H1 (cell line): ENCODE data around the gene PPP1R14B. TPM values are rescaled to one million over a fixed set of nuclear protein-coding genes. Genes with fewer than 3 reads are reported as not detected.

Source experiments
- CTCF ChIA-PET: fragments of 300-600 bp; sonication (Branson Sonifier 250); formaldehyde crosslinking; loops from one replicate; lab custom pipeline; 2021; ENCODE audit not compliant: partially characterized antibody; lab: Charles Lee
- POLR2A ChIA-PET: fragments of 300-600 bp; sonication (Branson Sonifier 250); formaldehyde crosslinking; loops from one replicate; lab custom pipeline; 2021; ENCODE audit warnings: inconsistent platforms; ENCODE audit not compliant: partially characterized antibody; lab: Charles Lee
- DNase-seq, 2 experiments: peaks; one replicate each; pipeline versions ENCODE4 v3.0.0 to v3.0.0-alpha.2; 2010 to 2022; ENCODE audit warnings: low spot score in 2 of 2, low read depth in 1 of 2, mixed read lengths in 1 of 2
- FAIRE-seq: peaks from 2 replicates; lab custom pipeline; 2011; peaks lifted over from hg19 to GRCh38; lab: Jason Lieb, UNC
- H2AFZ ChIP-seq: 2 replicates; pipeline ENCODE4 v1.8.1; 2012; ENCODE audit warnings: low read length, inconsistent platforms
- H2AK5ac ChIP-seq: 2 replicates; pipeline ENCODE4 v1.6.1; 2013; ENCODE audit warnings: low read depth, low read length
- H2BK120ac ChIP-seq: replicated peaks from 2 replicates; pipeline ENCODE3; 2013; ENCODE audit warnings: low read depth, low read length, inconsistent platforms
- H2BK12ac ChIP-seq: 2 replicates; pipeline ENCODE4 v1.6.1; 2013; ENCODE audit warnings: low read depth, low read length
- H2BK15ac ChIP-seq: 2 replicates; pipeline ENCODE4 v1.6.1; 2013; ENCODE audit warnings: low read length
- H2BK20ac ChIP-seq: 2 replicates; pipeline ENCODE4 v1.6.1; 2013; ENCODE audit warnings: low read length
- H2BK5ac ChIP-seq: 2 replicates; pipeline ENCODE4 v1.6.1; 2013; ENCODE audit warnings: low read depth, low read length
- H3K14ac ChIP-seq: 2 replicates; pipeline ENCODE4 v1.6.1; 2013; ENCODE audit warnings: inconsistent platforms; ENCODE audit not compliant: insufficient read length
- H3K18ac ChIP-seq: 2 replicates; pipeline ENCODE4 v1.6.1; 2013; ENCODE audit warnings: low read length; ENCODE audit errors: extremely low read depth
- H3K23ac ChIP-seq: 2 replicates; pipeline ENCODE4 v1.6.1; 2013; ENCODE audit warnings: inconsistent platforms; ENCODE audit not compliant: insufficient read length
- H3K23me2 ChIP-seq: 2 replicates; pipeline ENCODE4 v1.6.1; 2013; ENCODE audit warnings: low read depth, low read length
- H3K27ac ChIP-seq: 2 replicates; pipeline ENCODE4 v1.6.1; 2011; ENCODE audit warnings: low read depth, low read length, inconsistent platforms
- H3K27me3 ChIP-seq, 4 experiments: replicated peaks in 1 of 4; 1 replicate in 1 of 4; 2 replicates in 3 of 4; pipeline versions ENCODE4 v1.6.1 to v1.8.1; 2011 to 2013; ENCODE audit warnings: low read length in 3 of 4, mild to moderate bottlenecking in 3 of 4, inconsistent platforms in 2 of 4, mixed read lengths in 2 of 4, moderate library complexity in 1 of 4; ENCODE audit not compliant: control insufficient read depth in 3 of 4, insufficient read depth in 3 of 4; ENCODE audit errors: extremely low read depth in 1 of 4
- H3K36me3 ChIP-seq, 4 experiments: 2 replicates each; pipeline versions ENCODE4 v1.6.1 to v1.8.1; 2011 to 2013; ENCODE audit warnings: mild to moderate bottlenecking in 4 of 4, low read length in 3 of 4, moderate library complexity in 2 of 4, control low read depth in 1 of 4, inconsistent platforms in 1 of 4; ENCODE audit not compliant: insufficient read depth in 4 of 4, control insufficient read depth in 2 of 4
- H3K4ac ChIP-seq: replicated peaks from 2 replicates; pipeline ENCODE3; 2013; ENCODE audit warnings: low read length, low read depth, mixed read lengths, inconsistent platforms; ENCODE audit not compliant: insufficient read length
- H3K4me1 ChIP-seq, 4 experiments: replicated peaks in 1 of 4; 1 replicate in 1 of 4; 2 replicates in 3 of 4; pipeline versions ENCODE4 v1.6.1 to v1.8.1; 2011 to 2013; ENCODE audit warnings: low read length in 3 of 4, inconsistent platforms in 2 of 4, mixed read lengths in 1 of 4; ENCODE audit not compliant: insufficient read depth in 4 of 4, control insufficient read depth in 3 of 4
- H3K4me2 ChIP-seq, 2 experiments: 2 replicates each; pipeline versions ENCODE4 v1.6.1 to v1.8.1; 2011 to 2013; ENCODE audit warnings: low read depth in 2 of 2, low read length in 2 of 2, control low read depth in 1 of 2, inconsistent platforms in 1 of 2, mild to moderate bottlenecking in 1 of 2; ENCODE audit not compliant: insufficient read depth in 1 of 2
- H3K4me3 ChIP-seq, 4 experiments: fragments of 200-600, 300-600 bp in 1 of 4; sonication (generic), shearing (Covaris generic), sonication (Bioruptor Twin) in 1 of 4; 2 replicates each; pipeline versions ENCODE4 v1.5.1 to v1.8.1; 2011 to 2016; ENCODE audit warnings: low read length in 4 of 4, low read depth in 3 of 4, control low read depth in 2 of 4, inconsistent platforms in 2 of 4, mild to moderate bottlenecking in 2 of 4, mixed read lengths in 1 of 4, moderate library complexity in 1 of 4; ENCODE audit not compliant: insufficient read depth in 2 of 4; ENCODE audit errors: extremely low read depth in 1 of 4
- H3K56ac ChIP-seq: replicated peaks from 2 replicates; pipeline ENCODE3; 2013; ENCODE audit warnings: low read depth, mild to moderate bottlenecking, mixed read lengths, low read length, inconsistent platforms; ENCODE audit not compliant: insufficient read length
- H3K79me1 ChIP-seq: 2 replicates; pipeline ENCODE4 v1.6.1; 2013; ENCODE audit warnings: low read depth, low read length, control low read depth
- H3K79me2 ChIP-seq, 2 experiments: 2 replicates each; pipeline versions ENCODE4 v1.6.1 to v1.8.1; 2012 to 2013; ENCODE audit warnings: low read length in 2 of 2, mild to moderate bottlenecking in 2 of 2, inconsistent platforms in 1 of 2; ENCODE audit not compliant: insufficient read depth in 2 of 2, control insufficient read depth in 1 of 2
- H3K9ac ChIP-seq, 4 experiments: replicated peaks in 1 of 4; 1 replicate in 1 of 4; 2 replicates in 3 of 4; pipeline versions ENCODE4 v1.6.1 to v1.8.1; 2011 to 2013; ENCODE audit warnings: low read depth in 3 of 4, low read length in 3 of 4, control low read depth in 2 of 4, mild to moderate bottlenecking in 2 of 4, moderate library complexity in 2 of 4, inconsistent platforms in 1 of 4; ENCODE audit errors: extremely low read depth in 1 of 4
- H3K9me3 ChIP-seq, 2 experiments: 2 replicates each; pipeline versions ENCODE4 v1.6.1 to v1.8.1; 2012 to 2013; ENCODE audit warnings: mild to moderate bottlenecking in 2 of 2, moderate library complexity in 2 of 2, control low read depth in 1 of 2, inconsistent platforms in 1 of 2, low read depth in 1 of 2, low read length in 1 of 2, mixed read lengths in 1 of 2; ENCODE audit not compliant: insufficient read depth in 2 of 2
- H4K20me1 ChIP-seq, 2 experiments: replicated peaks in 1 of 2; 2 replicates each; pipeline versions ENCODE3 to v1.8.1; 2011 to 2013; ENCODE audit warnings: inconsistent platforms in 2 of 2, low read length in 2 of 2, mild to moderate bottlenecking in 1 of 2; ENCODE audit not compliant: insufficient read depth in 2 of 2, control insufficient read depth in 1 of 2
- H4K5ac ChIP-seq: 2 replicates; pipeline ENCODE4 v1.6.1; 2013; ENCODE audit warnings: low read length, low read depth, mixed read lengths, inconsistent platforms; ENCODE audit not compliant: insufficient read length
- H4K8ac ChIP-seq: 2 replicates; pipeline ENCODE4 v1.8.0; 2013; ENCODE audit warnings: mild to moderate bottlenecking, moderate library complexity, low read length, inconsistent platforms; ENCODE audit not compliant: insufficient read depth; ENCODE audit errors: extremely low read depth
- H4K91ac ChIP-seq: replicated peaks from 2 replicates; pipeline ENCODE3; 2013; ENCODE audit warnings: low read length, mixed read lengths, inconsistent platforms; ENCODE audit not compliant: insufficient read length
- ASH2L ChIP-seq: fragments of 200-600, 300-600 bp; sonication (generic); IDR thresholded peaks from one replicate; pipeline ENCODE4 v1.7.1; 2017; ENCODE audit warnings: low read length
- CBX5 ChIP-seq: fragments of 300-800, 300-1000 bp; sonication (generic); IDR thresholded peaks from 2 replicates; pipeline ENCODE4 v1.7.1; 2016; ENCODE audit warnings: antibody characterized with exemption, low read length, low read depth
- CREB1 ChIP-seq: IDR thresholded peaks from 2 replicates; pipeline ENCODE4 v1.6.1; 2012; ENCODE audit warnings: inconsistent platforms
- EGR1 ChIP-seq: IDR thresholded peaks from 2 replicates; pipeline ENCODE4 v1.6.1; 2011; ENCODE audit warnings: low read depth, low read length, borderline replicate concordance
- FOSL1 ChIP-seq: IDR thresholded peaks from 2 replicates; pipeline ENCODE4 v1.6.1; 2011; ENCODE audit warnings: mild to moderate bottlenecking, low read depth, low read length, moderate library complexity; ENCODE audit not compliant: insufficient read depth
- GTF2F1 ChIP-seq: IDR thresholded peaks from 2 replicates; pipeline ENCODE4 v1.6.1; 2012; ENCODE audit warnings: low read depth, low read length, improper control_type of control experiment, borderline replicate concordance
- HDAC2 ChIP-seq, 2 experiments: fragments of 300-600 bp in 1 of 2; sonication (generic) in 1 of 2; IDR thresholded peaks; 2 replicates each; pipeline ENCODE4 v1.6.1; 2011 to 2012; ENCODE audit warnings: low read depth in 2 of 2, low read length in 2 of 2, mild to moderate bottlenecking in 2 of 2, moderate library complexity in 2 of 2, borderline replicate concordance in 1 of 2, inconsistent platforms in 1 of 2
- MAFK ChIP-seq: IDR thresholded peaks from 2 replicates; pipeline ENCODE4 v1.6.1; 2012; ENCODE audit warnings: low read depth, mild to moderate bottlenecking, improper control_type of control experiment, low read length
- RFX5 ChIP-seq: IDR thresholded peaks from 2 replicates; pipeline ENCODE4 v1.6.1; 2011; ENCODE audit warnings: low read depth, low read length, improper control_type of control experiment, borderline replicate concordance
- SAP30 ChIP-seq: fragments of 300-600 bp; sonication (generic); IDR thresholded peaks from 2 replicates; pipeline ENCODE4 v1.7.1; 2012; ENCODE audit warnings: low read length, moderate library complexity, mild to moderate bottlenecking, inconsistent platforms; ENCODE audit not compliant: insufficient read depth, insufficient replicate concordance
- WGBS, 2 experiments: shearing (Covaris generic) in 1 of 2; methylation state at CpG; one replicate each; pipeline versions ENCODE4 v1.1.6 to v1.1.7; 2013 to 2015; ENCODE audit warnings: low lambda C conversion rate in 2 of 2, mixed read lengths in 2 of 2, inconsistent platforms in 1 of 2, low coverage in 1 of 2, missing lambda C conversion rate in 1 of 2; ENCODE audit not compliant: insufficient replicate concordance in 2 of 2, insufficient coverage in 1 of 2, insufficient read length in 1 of 2; ENCODE audit errors: extremely low coverage in 1 of 2, missing lambda C conversion rate in 1 of 2; 5-methylcytosine and 5-hydroxymethylcytosine counted together
- polyA plus RNA-seq, 7 experiments: library from polyadenylated mRNA; depleted of rRNA in 3 of 7; stranded (reverse) in 5 of 7; unstranded in 2 of 7; fragments of >200 nt in 5 of 7; fragments of 200-250 nt in 2 of 7; gene quantifications; 1 replicate in 5 of 7; 2 replicates in 1 of 7; 4 replicates in 1 of 7; pipeline versions ENCODE4 v1.2.1 to v1.2.3, GENCODE V29; 2011 to 2013; ENCODE audit warnings: missing spikeins in 2 of 7, mixed read lengths in 2 of 7
- total RNA-seq: library from RNA; stranded (reverse); fragmentation: NEBNext Ultra II Directional; extraction: Animal tissue kit (Norgen Biotek cat#: 25700); gene quantifications from 2 replicates; pipeline ENCODE4 v1.2.1, GENCODE V29; 2021

The PPP1R14B gene
- total and polyA plus RNA-seq, 2 of the 8 experiments (the other 6 are each of a cell fraction or from before 2014, with no cell fraction given), result 265 to 419 TPM

DNA sequence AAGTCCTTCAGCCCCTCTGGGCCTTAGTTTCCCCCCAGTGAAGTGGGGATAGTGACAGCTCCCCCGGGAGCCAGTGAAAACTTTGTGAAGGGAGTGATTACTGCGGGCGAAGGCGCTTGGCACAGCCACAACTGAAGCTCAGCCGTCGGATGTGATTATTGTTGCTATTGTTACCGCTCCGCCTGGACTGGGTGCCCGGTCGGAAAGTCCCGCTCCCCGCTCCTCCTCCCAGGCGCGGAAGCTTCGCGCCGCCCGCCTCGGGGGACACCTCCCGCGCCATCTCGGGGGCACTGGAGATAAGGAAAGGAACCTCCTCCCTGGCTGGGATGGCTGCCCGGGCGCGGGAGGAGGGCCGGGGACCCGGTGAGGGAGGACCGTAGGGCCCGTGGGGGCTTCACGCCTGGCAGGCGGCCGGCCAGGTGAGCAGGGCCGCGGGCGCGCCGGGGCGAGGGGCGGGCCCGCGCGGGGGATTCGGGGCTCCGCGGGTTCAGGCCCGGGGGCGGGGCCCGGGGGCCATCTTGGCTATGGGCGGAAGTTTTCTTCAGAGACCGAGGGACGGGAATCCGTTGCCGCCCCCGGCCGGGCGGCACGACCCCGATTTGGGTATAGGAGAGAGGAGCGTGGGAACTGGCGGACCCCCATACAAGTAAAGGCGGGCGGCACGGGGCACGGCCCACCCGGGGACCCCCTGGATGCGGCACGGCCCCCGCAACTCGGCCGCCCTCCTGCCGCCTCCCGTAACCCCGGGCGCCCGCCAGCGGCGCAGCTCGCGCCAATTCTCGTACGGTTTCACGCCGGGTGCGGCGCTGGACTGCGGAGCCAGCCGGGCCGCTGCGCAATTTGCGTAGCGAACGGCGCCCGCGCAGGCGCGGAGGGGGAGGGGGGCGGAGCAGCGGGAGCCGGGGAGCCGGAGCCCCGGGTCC is 38.5 kb upstream of the PPP1R14B start, which contains the start of gene GPR137:
GPR137 (plus strand) TSS at position 887 of the 923 bp plus-strand sequence. CDS start 677 bp downstream, outside the sequence.
- Histone ChIP-seq H2BK120ac (no peak within 1 kb of the TSS), H3K27me3 (peaks cover 2 to 12% (median 11%) of the 10 kb centered on the region in 4 experiments; a peak in 6 of 7 replicates), H4K20me1 (peaks cover 0 to 6% of the 10 kb centered on the region in 2 experiments), H3K9me3 (no peaks in the 10 kb centered on the region), H4K5ac (no peak within 1 kb of the TSS), H3K4me2 (peak within 1 kb of the TSS; percentile 59 to 96), H2BK5ac (no peak within 1 kb of the TSS), H2BK12ac (no peak within 1 kb of the TSS), H3K14ac (no peak within 1 kb of the TSS), H3K4me1 (peaks cover 0 to 8% (median 4%) of the 10 kb centered on the region in 4 experiments; a peak in 4 of 7 replicates), H4K8ac (peak within 1 kb of the TSS; percentile 81), H2BK15ac (no peak within 1 kb of the TSS; the same call in 1 of the 2 replicates), H2AK5ac (no peak within 1 kb of the TSS), H3K23me2 (peaks cover 10% of the 10 kb centered on the region; the same call in 1 of the 2 replicates), H2BK20ac (no peak within 1 kb of the TSS), H3K18ac (peak within 1 kb of the TSS; percentile 48), H3K4me3 (peak within 1 kb of the TSS; percentile 49 to 70 (median 69)), H3K56ac (peak within 1 kb of the TSS; percentile 17), H2AFZ (no peak within 1 kb of the TSS), H3K79me1 (no peaks in the 10 kb centered on the region), H3K23ac (no peak within 1 kb of the TSS), H3K79me2 (no peaks in the 10 kb centered on the region), H3K9ac (peak within 1 kb of the TSS in 3 of 4 experiments; percentile 6 to 32 (median 20); a peak in 3 of 7 replicates), H3K36me3 (no peaks in the 10 kb centered on the region), H4K91ac (peak within 1 kb of the TSS; percentile 9), H3K4ac (peak within 1 kb of the TSS; percentile 13), H3K27ac (no peak within 1 kb of the TSS)
- POLR2A ChIA-PET, result interaction anchor here (0.6 to 9.5 kb wide), 13 partner anchors 10 to 78 kb away, joined by 3 to 79 read pairs (median 5); partner anchors contain the start of genes CATSPERZ, ESRRA, FERMT3 and PPP1R14B
- DNase-seq (peak in 1 of 2 experiments; percentile 98), FAIRE-seq (no peak)
- CTCF ChIA-PET, result interaction anchor here (1.5 to 11.4 kb wide), 5 partner anchors 11 to 56 kb away, joined by 4 to 134 read pairs (median 10); partner anchors contain the start of genes CATSPERZ and ESRRA
- WGBS, 2 experiments, result 1% methylated on average over 55 of the region's 102 CpGs; no CpG with 5 or more reads in 1 of the 2 experiments
- TF ChIP-seq FOSL1 (peak; percentile 99), MAFK (no peak), ASH2L (peak; percentile 63), GTF2F1 (no peak), RFX5 (no peak), EGR1 (0 out of 2 replicates have a peak, but pooled peaks have one; percentile 9), CREB1 (0 out of 2 replicates have a peak, but pooled peaks have one; percentile 19), SAP30 (peak; percentile 47), CBX5 (no peak), HDAC2 (IDR thresholded peaks at IDR 0.05; ENCODE audit: borderline replicate concordance in 1 of 2, low read depth in 2 of 2, low read length in 2 of 2) (no peak)
